Activated naive CD8-positive, alpha-beta T cell treated with anti-CD3 and anti-CD28 coated beads, Interleukin-2, amount 50 U/mL, for 24 hours (primary cell): Measurements from ENCODE around the gene CELA2B.

Source experiments
- ATAC-seq: fragments of 150-1000 bp; cut with Tn5 transposase; one replicate; pipeline ENCODE4 v1.10.0; 2021
- DNase-seq: peaks from one replicate; pipeline ENCODE4 v3.0.0; 2021
- H3K27ac Mint-ChIP-seq: one replicate; pipeline ENCODE4 v1.8.0; 2021; ENCODE audit warnings: mild to moderate bottlenecking, mixed read lengths
- H3K27me3 Mint-ChIP-seq: one replicate; pipeline ENCODE4 v1.8.0; 2021; ENCODE audit warnings: mixed read lengths
- H3K36me3 Mint-ChIP-seq: one replicate; pipeline ENCODE4 v1.8.0; 2021; ENCODE audit warnings: low read depth, mixed read lengths
- H3K4me1 Mint-ChIP-seq: one replicate; pipeline ENCODE4 v1.8.0; 2021; ENCODE audit warnings: mixed read lengths
- H3K4me3 Mint-ChIP-seq: one replicate; pipeline ENCODE4 v1.8.0; 2021; ENCODE audit warnings: mild to moderate bottlenecking, moderate library complexity, mixed read lengths
- H3K9me3 Mint-ChIP-seq: one replicate; pipeline ENCODE4 v1.8.0; 2021; ENCODE audit warnings: mixed read lengths

The CELA2B gene

DNA sequence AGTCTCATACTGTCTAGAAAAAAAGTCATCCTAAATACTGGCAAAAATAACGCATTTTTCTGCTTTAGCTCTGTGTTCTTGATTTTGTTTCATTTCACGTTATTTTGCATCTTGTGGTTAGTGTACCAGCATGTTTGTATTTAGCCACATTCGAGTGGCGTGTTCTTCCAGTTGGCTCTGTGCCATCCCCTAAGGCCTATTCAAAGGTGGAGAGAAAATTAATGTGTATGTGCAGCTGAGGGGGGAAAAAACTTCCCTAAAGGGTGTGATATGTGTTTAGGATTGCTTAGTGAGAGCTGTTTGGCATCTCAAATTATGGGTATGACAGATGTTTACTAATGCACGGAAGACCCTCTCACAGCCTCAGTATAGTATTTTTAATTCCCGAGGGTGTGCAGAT lies 62.9 kb downstream of the CELA2B start:
- Mint-ChIP-seq H3K4me1 (peaks cover 2% of the 10 kb centered on the region), H3K9me3 (no peaks in the 10 kb centered on the region), H3K27me3 (no peaks in the 10 kb centered on the region), H3K36me3 (peaks cover 20% of the 10 kb centered on the region), H3K4me3 (no peak overlapping the region), H3K27ac (no peak overlapping the region)
- ATAC-seq (no peak), DNase-seq (no peak)

DNA sequence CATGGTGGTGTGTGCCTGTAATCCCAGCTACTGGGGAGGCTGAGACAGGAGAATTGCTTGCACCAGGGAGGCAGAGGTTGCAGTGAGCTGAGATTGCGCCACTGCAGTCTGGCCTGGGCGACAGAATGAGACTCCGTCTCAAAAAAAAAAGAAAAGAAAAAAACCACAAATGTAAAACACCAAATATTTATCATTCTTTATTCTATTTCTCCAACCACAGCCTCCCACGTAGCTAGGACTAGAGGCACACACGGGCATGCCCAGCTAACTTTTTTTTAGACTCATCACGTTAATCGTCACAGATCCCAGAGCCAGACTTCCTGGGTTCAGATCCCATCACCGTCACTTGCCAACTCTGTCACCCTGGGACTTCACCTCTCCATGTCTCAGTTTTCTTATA lies 64.3 kb downstream of the CELA2B start:
- no peaks in the 10 kb centered on the region for H3K9me3 Mint-ChIP-seq
- ATAC-seq (no peak), DNase-seq (no peak)
- no peaks in the 10 kb centered on the region for H3K27me3 Mint-ChIP-seq
- peaks cover 2% of the 10 kb centered on the region for H3K4me1 Mint-ChIP-seq
- H3K4me3 Mint-ChIP-seq = no peak overlapping the region
- H3K36me3 Mint-ChIP-seq = peaks cover 20% of the 10 kb centered on the region
- no peak overlapping the region for H3K27ac Mint-ChIP-seq
